ENCODE measurements around the gene RAVER1.
A peak's percentile ranks its signal among the peaks of the same experiment; 100 is the strongest.

The RAVER1 gene

DNA sequence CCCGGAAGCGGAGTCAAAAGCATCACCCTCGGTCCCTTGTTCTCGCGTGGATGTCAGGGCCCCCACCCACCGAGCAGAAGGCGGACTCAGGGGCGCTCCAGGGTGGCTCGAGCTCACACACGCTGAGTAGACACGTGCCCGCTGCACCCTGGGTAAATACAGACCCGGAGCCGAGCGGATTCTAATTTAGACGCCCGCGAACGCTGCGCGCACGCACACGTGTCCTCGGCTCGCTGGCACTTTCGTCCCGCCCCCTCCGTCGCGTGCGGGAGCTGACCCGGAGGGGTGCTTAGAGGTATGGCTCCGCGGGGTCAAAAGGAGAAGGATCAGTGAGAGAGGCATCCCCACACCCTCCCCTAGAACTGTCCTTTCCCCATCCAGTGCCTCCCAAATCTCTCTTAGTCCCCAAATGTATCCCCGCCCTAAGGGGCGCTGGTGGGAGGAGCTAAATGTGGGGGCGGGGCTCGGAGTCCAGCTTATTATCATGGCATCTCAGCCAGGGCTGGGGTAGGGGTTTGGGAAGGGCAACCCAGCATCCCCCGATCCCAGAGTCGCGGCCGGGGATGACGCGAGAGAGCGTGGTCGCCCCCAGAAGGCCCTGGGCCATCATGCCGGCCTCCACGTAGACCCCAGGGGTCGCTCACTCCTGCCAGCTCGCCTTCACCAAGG, 44.0 kb downstream of the RAVER1 start:
- peak overlapping the region; percentile 54 for H3K9ac ChIP-seq (ENCODE audit: low read depth, low read length, poor library complexity, severe bottlenecking)
- no peaks in the 10 kb centered on the region for H4K20me1 ChIP-seq (ENCODE audit: insufficient read depth, low read length, poor library complexity, severe bottlenecking)
- H3K4me2 ChIP-seq (ENCODE audit: low read depth, low read length, poor library complexity, severe bottlenecking): peak overlapping the region; percentile 83
- peaks cover 14% of the 10 kb centered on the region; the same call in 1 of the 2 replicates for H3K36me3 ChIP-seq (ENCODE audit: insufficient read depth, low read length)
- H2AFZ ChIP-seq (ENCODE audit: low read length): peak overlapping the region; percentile 86
- no peaks in the 10 kb centered on the region for H3K9me2 ChIP-seq (replicated peaks; ENCODE audit: low read depth, low read length)
- no peaks in the 10 kb centered on the region for H3K79me2 ChIP-seq (ENCODE audit: insufficient read depth, low read length)
- peak overlapping the region; percentile 74 for H3K4me3 ChIP-seq (ENCODE audit: low read length, poor library complexity, severe bottlenecking)
- H3K9me3 ChIP-seq (ENCODE audit: insufficient read depth, low read depth, low read length): no peaks in the 10 kb centered on the region
- no peaks in the 10 kb centered on the region for H3K27me3 ChIP-seq (ENCODE audit: insufficient read depth, low read length, poor library complexity, severe bottlenecking)
- TF ChIP-seq, protein P1, sequence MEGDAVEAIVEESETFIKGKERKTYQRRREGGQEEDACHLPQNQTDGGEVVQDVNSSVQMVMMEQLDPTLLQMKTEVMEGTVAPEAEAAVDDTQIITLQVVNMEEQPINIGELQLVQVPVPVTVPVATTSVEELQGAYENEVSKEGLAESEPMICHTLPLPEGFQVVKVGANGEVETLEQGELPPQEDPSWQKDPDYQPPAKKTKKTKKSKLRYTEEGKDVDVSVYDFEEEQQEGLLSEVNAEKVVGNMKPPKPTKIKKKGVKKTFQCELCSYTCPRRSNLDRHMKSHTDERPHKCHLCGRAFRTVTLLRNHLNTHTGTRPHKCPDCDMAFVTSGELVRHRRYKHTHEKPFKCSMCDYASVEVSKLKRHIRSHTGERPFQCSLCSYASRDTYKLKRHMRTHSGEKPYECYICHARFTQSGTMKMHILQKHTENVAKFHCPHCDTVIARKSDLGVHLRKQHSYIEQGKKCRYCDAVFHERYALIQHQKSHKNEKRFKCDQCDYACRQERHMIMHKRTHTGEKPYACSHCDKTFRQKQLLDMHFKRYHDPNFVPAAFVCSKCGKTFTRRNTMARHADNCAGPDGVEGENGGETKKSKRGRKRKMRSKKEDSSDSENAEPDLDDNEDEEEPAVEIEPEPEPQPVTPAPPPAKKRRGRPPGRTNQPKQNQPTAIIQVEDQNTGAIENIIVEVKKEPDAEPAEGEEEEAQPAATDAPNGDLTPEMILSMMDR (conservative IDR thresholded peaks at IDR 0.05; ENCODE audit: low read length): no peak
- TF ChIP-seq EZH2phosphoT487 (IDR thresholded peaks at IDR 0.05; ENCODE audit: borderline replicate concordance): no peak
- peaks cover 29% of the 10 kb centered on the region for H3K4me1 ChIP-seq (ENCODE audit: insufficient read depth, low read length, poor library complexity, severe bottlenecking)
- no peaks in the 10 kb centered on the region for H3F3A ChIP-seq (ENCODE audit: low read depth)

DNA sequence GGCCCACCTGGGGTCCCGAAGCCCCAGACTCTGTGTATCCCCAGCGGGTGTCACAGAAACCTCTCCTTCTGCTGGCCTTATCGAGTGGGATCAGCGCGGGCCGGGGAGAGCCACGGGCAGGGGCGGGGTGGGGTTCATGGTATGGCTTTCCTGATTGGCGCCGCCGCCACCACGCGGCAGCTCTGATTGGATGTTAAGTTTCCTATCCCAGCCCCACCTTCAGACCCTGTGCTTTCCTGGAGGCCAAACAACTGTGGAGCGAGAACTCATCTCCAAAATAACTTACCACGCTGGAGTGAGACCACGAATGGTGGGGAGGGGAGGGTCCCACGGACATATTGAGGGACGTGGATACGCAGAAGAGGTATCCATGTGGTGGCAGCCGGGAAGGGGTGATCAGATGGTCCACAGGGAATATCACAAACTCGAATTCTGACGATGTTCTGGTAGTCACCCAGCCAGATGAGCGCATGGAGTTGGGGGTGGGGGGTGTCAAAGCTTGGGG, 44.6 kb downstream of the RAVER1 start:
- no peaks in the 10 kb centered on the region for H3K9me3 ChIP-seq (ENCODE audit: insufficient read depth, low read depth, low read length)
- H3F3A ChIP-seq (ENCODE audit: low read depth): no peaks in the 10 kb centered on the region
- no peaks in the 10 kb centered on the region for H3K79me2 ChIP-seq (ENCODE audit: insufficient read depth, low read length)
- TF ChIP-seq, protein P1 (conservative IDR thresholded peaks at IDR 0.05; ENCODE audit: low read length): no peak
- TF ChIP-seq EZH2phosphoT487 (IDR thresholded peaks at IDR 0.05; ENCODE audit: borderline replicate concordance): no peak
- peak overlapping the region; percentile 86 for H2AFZ ChIP-seq (ENCODE audit: low read length)
- peaks cover 17% of the 10 kb centered on the region; the same call in 1 of the 2 replicates for H3K36me3 ChIP-seq (ENCODE audit: insufficient read depth, low read length)
- H3K9ac ChIP-seq (ENCODE audit: low read depth, low read length, poor library complexity, severe bottlenecking): peak overlapping the region; percentile 54
- H3K27me3 ChIP-seq (ENCODE audit: insufficient read depth, low read length, poor library complexity, severe bottlenecking): no peaks in the 10 kb centered on the region
- peak overlapping the region; percentile 74 for H3K4me3 ChIP-seq (ENCODE audit: low read length, poor library complexity, severe bottlenecking)
- H4K20me1 ChIP-seq (ENCODE audit: insufficient read depth, low read length, poor library complexity, severe bottlenecking): no peaks in the 10 kb centered on the region
- peaks cover 29% of the 10 kb centered on the region for H3K4me1 ChIP-seq (ENCODE audit: insufficient read depth, low read length, poor library complexity, severe bottlenecking)
- no peaks in the 10 kb centered on the region for H3K9me2 ChIP-seq (replicated peaks; ENCODE audit: low read depth, low read length)
- H3K4me2 ChIP-seq (ENCODE audit: low read depth, low read length, poor library complexity, severe bottlenecking): peak overlapping the region; percentile 83

- peaks cover 17% of the 10 kb centered on the region; the same call in 1 of the 2 replicates for H3K36me3 ChIP-seq (ENCODE audit: insufficient read depth, low read length)
- peak within 1 kb of the TSS; percentile 92 for H2AFZ ChIP-seq (ENCODE audit: low read length)
- H3K4me1 ChIP-seq (ENCODE audit: insufficient read depth, low read length, poor library complexity, severe bottlenecking): peaks cover 29% of the 10 kb centered on the region
- peak within 1 kb of the TSS; percentile 71 for H3K4me3 ChIP-seq (ENCODE audit: low read length, poor library complexity, severe bottlenecking)
- H3K9me3 ChIP-seq (ENCODE audit: insufficient read depth, low read depth, low read length): no peaks in the 10 kb centered on the region
- TF ChIP-seq, protein P1 (conservative IDR thresholded peaks at IDR 0.05; ENCODE audit: low read length): no peak
- no peak for TF ChIP-seq EZH2phosphoT487 (IDR thresholded peaks at IDR 0.05; ENCODE audit: borderline replicate concordance)
- H4K20me1 ChIP-seq (ENCODE audit: insufficient read depth, low read length, poor library complexity, severe bottlenecking): no peaks in the 10 kb centered on the region
- H3F3A ChIP-seq (ENCODE audit: low read depth): no peaks in the 10 kb centered on the region
- H3K9me2 ChIP-seq (replicated peaks; ENCODE audit: low read depth, low read length): no peaks in the 10 kb centered on the region
- H3K9ac ChIP-seq (ENCODE audit: low read depth, low read length, poor library complexity, severe bottlenecking): peak within 1 kb of the TSS; percentile 59
- peak within 1 kb of the TSS; percentile 83 for H3K4me2 ChIP-seq (ENCODE audit: low read depth, low read length, poor library complexity, severe bottlenecking)
- H3K27me3 ChIP-seq (ENCODE audit: insufficient read depth, low read length, poor library complexity, severe bottlenecking): no peaks in the 10 kb centered on the region
- no peaks in the 10 kb centered on the region for H3K79me2 ChIP-seq (ENCODE audit: insufficient read depth, low read length)
These were observed 46.3 kb downstream of the RAVER1 start, which contains the start of gene ICAM4 for GRCh38 chr19:10286803-10287737. Gene ICAM4, plus strand, starts transcription at chr19:10286955. Its CDS starts 58 bp downstream, at chr19:10287013.

All from Loucy (cell line).